Mammary epithelial cell (primary cell): ENCODE results near the gene FUT9.

Source experiments
- EZH2 ChIP-seq: IDR thresholded peaks from 2 replicates; pipeline ENCODE4 v1.6.1; 2012; ENCODE audit warnings: low read length, inconsistent platforms, borderline replicate concordance
- TF ChIP-seq, protein P1 (sequence below), 2 donors: IDR thresholded peaks in 1 of 2; conservative IDR thresholded peaks in 1 of 2; 2 replicates each; pipeline ENCODE4 v1.5.1; 2011 to 2012; ENCODE audit warnings: inconsistent platforms in 2 of 2, low read length in 2 of 2, mild to moderate bottlenecking in 2 of 2, control low read depth in 1 of 2, low read depth in 1 of 2; ENCODE audit not compliant: insufficient read depth in 1 of 2; ENCODE audit errors: extremely low read depth in 1 of 2

- TF ChIP-seq, protein P1, sequence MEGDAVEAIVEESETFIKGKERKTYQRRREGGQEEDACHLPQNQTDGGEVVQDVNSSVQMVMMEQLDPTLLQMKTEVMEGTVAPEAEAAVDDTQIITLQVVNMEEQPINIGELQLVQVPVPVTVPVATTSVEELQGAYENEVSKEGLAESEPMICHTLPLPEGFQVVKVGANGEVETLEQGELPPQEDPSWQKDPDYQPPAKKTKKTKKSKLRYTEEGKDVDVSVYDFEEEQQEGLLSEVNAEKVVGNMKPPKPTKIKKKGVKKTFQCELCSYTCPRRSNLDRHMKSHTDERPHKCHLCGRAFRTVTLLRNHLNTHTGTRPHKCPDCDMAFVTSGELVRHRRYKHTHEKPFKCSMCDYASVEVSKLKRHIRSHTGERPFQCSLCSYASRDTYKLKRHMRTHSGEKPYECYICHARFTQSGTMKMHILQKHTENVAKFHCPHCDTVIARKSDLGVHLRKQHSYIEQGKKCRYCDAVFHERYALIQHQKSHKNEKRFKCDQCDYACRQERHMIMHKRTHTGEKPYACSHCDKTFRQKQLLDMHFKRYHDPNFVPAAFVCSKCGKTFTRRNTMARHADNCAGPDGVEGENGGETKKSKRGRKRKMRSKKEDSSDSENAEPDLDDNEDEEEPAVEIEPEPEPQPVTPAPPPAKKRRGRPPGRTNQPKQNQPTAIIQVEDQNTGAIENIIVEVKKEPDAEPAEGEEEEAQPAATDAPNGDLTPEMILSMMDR (conservative IDR thresholded peaks at IDR 0.05 in 1 of 2, IDR thresholded peaks at IDR 0.05 in 1 of 2; ENCODE audit: extremely low read depth in 1 of 2, insufficient read depth in 1 of 2, low read depth in 1 of 2, low read length in 2 of 2): no peak
- TF ChIP-seq EZH2: no peak
Measured at GRCh38 chr6:96156425-96156824, 140.7 kb downstream of the FUT9 start.
